Dermis blood vessel endothelial cell (primary cell): ENCODE data around the gene ATP6V0B. TPM values are rescaled to one million over a fixed set of nuclear protein-coding genes. Genes with fewer than 3 reads are reported as not detected.

ENCODE experiments used
- DNase-seq: peaks from one replicate; pipeline ENCODE4 v3.0.0; 2010
- total RNA-seq: library from RNA; depleted of rRNA; stranded (reverse); fragments of >200 nt; gene quantifications from 2 replicates; pipeline ENCODE4 v1.2.3, GENCODE V29; 2014

ATP6V0B gene
- total RNA-seq, 1 donor from 2014 or later = 99.2 TPM

GRCh38 chr1:44008259-44008658 lies 33.5 kb downstream of the ATP6V0B start:
- DNase-seq = no peak

- no peak for DNase-seq
These were observed 36.2 kb downstream of the ATP6V0B start for GRCh38 chr1:44010935-44011471.

- no peak for DNase-seq
These were observed 37.6 kb downstream of the ATP6V0B start for GRCh38 chr1:44012404-44012803.

DNA sequence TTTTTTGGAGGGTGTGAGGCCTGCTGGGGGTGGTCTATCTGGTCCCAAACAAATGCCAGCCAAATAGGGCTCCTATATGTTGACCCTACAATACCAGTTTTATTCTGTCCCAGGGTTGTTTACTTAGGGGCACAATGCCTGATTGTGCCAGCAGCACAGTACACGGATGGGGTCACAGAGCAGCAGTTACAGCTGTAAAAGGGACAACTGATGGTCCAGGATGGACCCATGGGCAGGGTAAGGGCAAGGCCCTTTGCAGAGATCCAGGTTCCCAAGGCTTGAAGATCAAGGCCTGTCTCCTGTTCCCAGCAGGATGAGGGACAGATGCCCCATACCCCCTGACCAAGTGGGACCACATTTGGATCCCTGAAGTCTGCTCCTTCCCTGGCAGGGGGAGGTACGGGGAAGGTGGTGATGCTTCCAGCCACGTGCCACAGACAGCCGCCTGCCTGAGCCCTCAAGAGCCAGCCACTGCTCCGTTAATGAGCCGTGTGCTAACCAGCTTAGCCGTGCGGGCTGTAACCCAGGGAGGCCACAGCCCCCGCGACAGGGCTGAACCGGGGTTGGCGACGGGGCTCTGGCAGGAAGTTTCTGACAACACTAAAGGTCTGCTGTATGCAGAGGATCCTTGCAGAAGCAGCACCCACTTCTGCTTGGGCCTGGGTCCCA lies 38.3 kb downstream of the ATP6V0B start:
- DNase-seq = no peak

- no peak for DNase-seq
These were observed 39.2 kb downstream of the ATP6V0B start for GRCh38 chr1:44013949-44014348.

GRCh38 chr1:44014365-44015104 lies 39.8 kb downstream of the ATP6V0B start:
- no peak for DNase-seq

DNA sequence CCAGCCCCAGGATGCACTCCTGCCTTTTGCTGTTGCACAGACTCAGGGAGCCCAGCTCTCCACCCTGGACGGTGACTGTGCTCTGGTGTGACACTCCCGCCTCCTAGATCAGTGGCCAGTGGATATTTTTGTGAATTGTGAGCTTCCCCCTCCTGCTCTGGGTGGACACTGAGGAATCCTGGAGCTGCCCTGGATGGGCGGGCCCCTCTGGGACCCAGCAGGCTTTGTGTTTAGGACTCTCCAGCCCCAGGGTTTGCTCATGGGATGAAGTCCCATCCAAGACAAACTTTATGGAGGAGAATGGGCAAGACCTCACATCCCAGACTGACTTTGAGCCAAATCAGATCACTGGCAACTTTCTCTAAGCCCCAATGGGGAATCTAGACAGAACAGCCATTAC lies 40.4 kb downstream of the ATP6V0B start:
- no peak for DNase-seq

DNA sequence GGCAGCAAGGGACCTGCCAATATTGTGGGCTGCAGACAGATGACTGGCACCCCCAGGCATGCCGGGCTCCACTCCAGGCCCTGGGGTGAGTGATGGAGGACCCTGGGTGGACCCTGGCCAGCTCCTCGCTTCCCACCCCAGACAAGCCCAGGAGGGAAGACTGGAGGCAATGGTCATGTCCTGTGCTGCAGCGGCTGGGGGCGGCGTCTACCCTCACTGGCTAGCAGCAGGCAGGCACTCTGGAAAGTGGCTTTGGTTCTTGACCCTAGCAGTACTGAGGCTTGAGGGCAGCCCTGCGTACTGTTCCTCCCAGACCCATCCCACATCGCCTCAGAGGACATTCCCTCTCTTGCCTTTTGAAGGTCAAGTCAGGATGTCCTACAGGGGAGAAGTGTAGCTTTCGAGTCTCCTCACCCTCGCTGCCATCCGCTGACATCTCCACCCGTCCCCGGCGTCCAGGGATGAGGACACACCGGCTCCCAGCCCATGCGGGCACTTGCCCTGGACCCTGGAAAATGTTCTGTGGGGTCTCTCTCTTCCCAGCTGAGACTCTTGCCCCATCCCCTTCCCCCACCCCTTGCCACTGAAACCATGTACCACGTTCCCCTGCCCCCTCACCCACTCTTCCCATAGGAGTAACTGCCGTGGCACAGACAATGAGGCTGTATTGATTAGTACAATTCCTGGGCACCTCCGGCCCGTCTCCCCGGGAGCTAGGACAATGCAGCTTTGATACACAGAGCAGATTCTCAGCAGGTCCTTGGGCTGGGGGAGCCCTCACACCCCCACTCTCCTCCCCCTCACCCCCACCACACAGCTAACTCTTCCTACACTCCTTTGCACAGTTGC lies 41.5 kb downstream of the ATP6V0B start:
- no peak for DNase-seq

DNA sequence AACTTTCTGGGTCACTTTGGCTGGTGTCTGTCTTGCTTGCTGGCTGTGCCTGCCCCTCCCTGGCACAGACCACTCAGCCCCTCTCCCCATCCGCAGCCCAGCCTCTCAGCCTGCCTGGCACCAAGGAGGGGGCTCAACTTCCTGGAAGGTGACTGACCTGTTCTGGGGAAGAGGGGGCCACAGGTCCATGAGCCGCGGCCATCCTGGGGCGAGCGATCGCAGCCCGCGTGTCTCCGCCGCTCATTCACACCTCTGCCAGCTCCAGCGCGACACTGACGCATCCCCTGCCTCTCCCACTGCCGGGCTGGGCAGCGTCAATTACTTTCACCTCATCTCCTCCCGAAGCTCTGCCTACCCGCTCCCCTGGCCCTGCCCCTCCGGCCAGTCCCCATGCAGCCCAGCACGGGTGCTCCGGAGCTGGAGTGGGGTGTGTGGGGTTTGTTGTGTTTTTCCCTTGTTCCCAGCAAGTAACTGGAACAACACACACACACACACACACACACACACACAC lies 42.2 kb downstream of the ATP6V0B start:
- DNase-seq = no peak

- no peak for DNase-seq
These were observed 44.7 kb downstream of the ATP6V0B start for GRCh38 chr1:44019466-44019948.

DNA sequence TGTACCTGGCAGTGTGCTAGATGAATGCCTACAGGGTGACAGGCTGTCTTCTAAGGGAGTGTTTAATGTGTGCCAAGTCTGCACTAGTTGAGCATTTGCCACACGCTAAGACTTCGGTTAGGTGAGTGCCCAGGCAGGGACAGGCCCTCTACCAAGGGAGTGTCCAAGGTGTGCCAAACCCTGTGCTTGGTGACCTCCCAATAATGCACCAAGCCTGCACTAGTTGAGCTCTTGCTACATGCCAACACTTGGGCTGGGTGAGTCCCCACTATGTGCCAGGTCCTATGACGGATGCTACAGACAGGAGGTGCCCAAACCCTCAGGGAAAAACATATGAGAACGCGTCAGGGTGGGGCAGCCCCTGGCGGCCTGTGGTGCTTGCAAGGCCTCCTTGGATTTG lies 45.7 kb downstream of the ATP6V0B start:
- DNase-seq = no peak

DNA sequence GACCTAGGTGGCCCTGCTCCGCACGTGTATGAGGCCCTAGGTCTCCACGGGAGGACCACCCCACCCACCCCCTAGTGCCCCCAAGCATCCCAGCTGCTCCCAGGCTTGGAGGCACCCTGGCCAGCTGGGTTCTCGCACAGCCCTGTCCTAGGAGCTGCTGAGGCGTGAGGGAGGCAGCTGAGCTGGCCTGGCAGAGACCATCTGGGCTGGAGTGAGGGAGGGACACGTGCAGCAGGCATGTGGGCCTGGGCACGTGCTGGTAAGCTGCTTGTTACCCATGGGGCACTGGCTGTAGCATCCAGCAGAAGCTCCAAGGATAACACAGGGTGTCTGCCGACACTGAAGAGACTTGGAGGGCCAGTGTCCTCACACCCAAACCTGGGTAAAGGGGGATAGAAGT lies 46.4 kb downstream of the ATP6V0B start:
- no peak for DNase-seq

- DNase-seq = no peak
These were observed 47.0 kb downstream of the ATP6V0B start for GRCh38 chr1:44021581-44022321.

DNA sequence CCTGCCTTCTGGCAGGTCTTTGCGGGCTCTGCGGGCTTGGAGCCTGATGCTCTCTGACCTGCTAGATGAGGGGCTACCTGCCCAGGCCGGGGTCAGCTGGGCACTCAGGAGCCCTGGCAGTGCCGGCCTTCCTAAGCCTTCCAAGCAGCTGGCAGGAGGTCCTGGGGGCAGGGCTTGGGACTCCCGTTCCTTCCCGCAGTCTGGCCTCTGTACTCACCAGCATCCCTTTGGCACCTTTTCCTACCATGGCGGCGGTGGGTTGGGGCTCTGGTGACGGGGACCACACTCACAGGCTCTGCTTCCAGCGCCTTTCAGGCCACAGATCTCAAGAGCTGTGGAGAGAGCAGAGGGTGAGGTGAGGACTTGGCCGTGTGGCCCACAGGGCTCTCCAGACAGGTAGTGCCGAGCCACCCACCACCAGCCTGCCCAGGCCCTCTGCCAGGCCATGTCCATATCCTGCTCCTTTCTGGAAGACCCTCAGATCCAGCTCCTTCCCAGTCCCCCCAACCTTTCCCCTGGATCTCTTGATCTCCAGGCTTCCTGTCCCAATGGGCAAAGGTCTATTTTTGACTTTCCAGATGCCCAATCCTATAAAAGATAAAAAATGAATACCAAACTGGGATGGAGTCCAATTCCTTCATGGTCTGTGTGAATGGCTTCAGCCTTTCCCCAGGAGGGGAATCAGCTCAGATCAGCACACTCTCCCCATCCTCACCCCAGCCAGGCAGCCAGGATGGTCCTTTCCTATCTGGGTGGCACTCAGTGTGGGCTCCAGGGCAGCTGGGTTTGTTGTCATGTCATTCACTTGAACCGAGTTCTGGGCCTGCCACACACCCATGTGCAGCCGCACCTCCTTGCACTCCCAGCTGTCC lies 49.5 kb downstream of the ATP6V0B start:
- DNase-seq = no peak

DNA sequence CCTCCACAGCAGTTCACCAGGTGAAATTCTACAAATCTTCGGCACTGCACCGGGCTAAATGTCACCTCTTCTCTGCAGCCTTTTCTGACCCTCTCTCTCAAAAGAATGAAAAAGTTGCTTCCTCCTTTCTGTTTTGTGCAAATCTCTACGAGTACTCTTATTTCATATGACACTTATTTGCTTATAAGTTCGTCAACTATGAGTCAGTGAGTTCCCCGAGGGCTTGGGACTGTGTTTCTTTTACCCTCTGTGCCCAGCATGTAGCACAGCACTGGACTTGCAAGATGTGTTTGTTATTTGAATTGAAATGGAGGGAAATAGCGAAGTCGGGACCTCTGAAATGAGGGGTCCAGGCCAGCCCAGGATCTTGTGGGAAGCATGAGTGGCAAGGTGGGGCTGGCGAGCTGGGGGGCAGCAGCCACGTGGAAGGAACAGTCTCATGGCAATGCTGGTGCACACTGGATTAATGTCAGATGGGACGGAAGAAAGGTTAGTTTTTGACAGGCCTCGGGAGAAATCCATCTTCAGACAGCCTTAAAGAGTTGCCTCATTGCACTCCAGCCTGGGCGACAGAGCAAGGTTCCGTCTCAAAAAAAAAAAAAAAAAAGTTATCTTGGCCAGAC lies 50.3 kb downstream of the ATP6V0B start:
- no peak for DNase-seq

GRCh38 chr1:44025816-44026215 lies 51.1 kb downstream of the ATP6V0B start:
- DNase-seq = no peak

DNA sequence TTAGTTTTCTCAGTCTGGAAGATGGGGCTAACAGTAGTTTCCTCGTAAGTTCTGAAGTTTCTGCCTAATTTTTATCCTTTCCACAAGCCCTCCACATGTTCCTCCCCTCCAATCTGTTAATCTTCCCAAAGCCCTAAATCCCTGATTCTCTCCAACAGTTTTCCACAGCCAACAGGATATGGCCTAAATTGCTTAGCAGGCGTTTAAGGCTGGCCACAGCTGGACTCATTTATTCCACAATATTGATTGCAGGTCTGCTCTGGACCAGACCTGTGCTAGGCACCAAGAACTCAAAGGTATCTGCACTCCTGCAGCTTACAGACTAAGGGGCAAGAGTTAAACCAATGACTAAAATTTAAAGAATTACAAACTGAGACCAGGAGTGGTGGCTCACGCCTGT lies 52.6 kb downstream of the ATP6V0B start:
- DNase-seq = no peak
